ENCODE results near the gene PLXNA4.

PLXNA4 gene

GRCh38 chr7:132560825-132561529, 15.3 kb downstream of the PLXNA4 start:
- DNase-seq = no peak

GRCh38 chr7:132560105-132560504, 16.2 kb downstream of the PLXNA4 start:
- no peak for DNase-seq

- no peak for DNase-seq
Observed at GRCh38 chr7:132558815-132559214, 17.5 kb downstream of the PLXNA4 start.

- no peak for DNase-seq
Observed at GRCh38 chr7:132557489-132558044, 18.7 kb downstream of the PLXNA4 start.

- DNase-seq = no peak
Observed at GRCh38 chr7:132554446-132554845, 21.8 kb downstream of the PLXNA4 start.

- DNase-seq = no peak
Observed at GRCh38 chr7:132553031-132553430, 23.2 kb downstream of the PLXNA4 start.

GRCh38 chr7:132551886-132552285, 24.4 kb downstream of the PLXNA4 start:
- no peak for DNase-seq

GRCh38 chr7:132551439-132551838, 24.8 kb downstream of the PLXNA4 start:
- no peak for DNase-seq

GRCh38 chr7:132548489-132549078, 27.7 kb downstream of the PLXNA4 start:
- no peak for DNase-seq

- no peak for DNase-seq
Observed at GRCh38 chr7:132547821-132548220, 28.4 kb downstream of the PLXNA4 start.

GRCh38 chr7:132546366-132547127, 29.7 kb downstream of the PLXNA4 start:
- no peak for DNase-seq

GRCh38 chr7:132545756-132546155, 30.5 kb downstream of the PLXNA4 start:
- DNase-seq = no peak

GRCh38 chr7:132544999-132545398, 31.3 kb downstream of the PLXNA4 start:
- DNase-seq = no peak

GRCh38 chr7:132544025-132544424, 32.2 kb downstream of the PLXNA4 start:
- no peak for DNase-seq

GRCh38 chr7:132542895-132543294, 33.4 kb downstream of the PLXNA4 start:
- DNase-seq = no peak

- DNase-seq = no peak
Observed at GRCh38 chr7:132541656-132542055, 34.6 kb downstream of the PLXNA4 start.

GRCh38 chr7:132537456-132538145, 38.7 kb downstream of the PLXNA4 start:
- DNase-seq = no peak

GRCh38 chr7:132536654-132537395, 39.4 kb downstream of the PLXNA4 start:
- DNase-seq = no peak

GRCh38 chr7:132533916-132534315, 42.4 kb downstream of the PLXNA4 start:
- no peak for DNase-seq

- no peak for DNase-seq
Observed at GRCh38 chr7:132532281-132532680, 44.0 kb downstream of the PLXNA4 start.

- no peak for DNase-seq
Observed at GRCh38 chr7:132531562-132531961, 44.7 kb downstream of the PLXNA4 start.

GRCh38 chr7:132528695-132529094, 47.6 kb downstream of the PLXNA4 start:
- DNase-seq = no peak

All from activated CD4-positive, alpha-beta T cell treated with anti-CD3 and anti-CD28 coated beads, Interleukin-2, amount 50 U/mL, for 1 hour (primary cell).